Fibroblast of peridontal ligament (primary cell): ENCODE results near the gene RPS6KB2.
A peak's percentile ranks its signal among the peaks of the same experiment; 100 is the strongest.
"Not testable (repeated sequence)": the region's sequence is repeated elsewhere in the genome, so short reads cannot be mapped to it uniquely, and the experiment has no call there.

Experiments
- DNase-seq: peaks from one replicate; pipeline ENCODE4 v3.0.0-alpha.2; 2010; ENCODE audit errors: extremely low read depth

RPS6KB2 gene

DNA sequence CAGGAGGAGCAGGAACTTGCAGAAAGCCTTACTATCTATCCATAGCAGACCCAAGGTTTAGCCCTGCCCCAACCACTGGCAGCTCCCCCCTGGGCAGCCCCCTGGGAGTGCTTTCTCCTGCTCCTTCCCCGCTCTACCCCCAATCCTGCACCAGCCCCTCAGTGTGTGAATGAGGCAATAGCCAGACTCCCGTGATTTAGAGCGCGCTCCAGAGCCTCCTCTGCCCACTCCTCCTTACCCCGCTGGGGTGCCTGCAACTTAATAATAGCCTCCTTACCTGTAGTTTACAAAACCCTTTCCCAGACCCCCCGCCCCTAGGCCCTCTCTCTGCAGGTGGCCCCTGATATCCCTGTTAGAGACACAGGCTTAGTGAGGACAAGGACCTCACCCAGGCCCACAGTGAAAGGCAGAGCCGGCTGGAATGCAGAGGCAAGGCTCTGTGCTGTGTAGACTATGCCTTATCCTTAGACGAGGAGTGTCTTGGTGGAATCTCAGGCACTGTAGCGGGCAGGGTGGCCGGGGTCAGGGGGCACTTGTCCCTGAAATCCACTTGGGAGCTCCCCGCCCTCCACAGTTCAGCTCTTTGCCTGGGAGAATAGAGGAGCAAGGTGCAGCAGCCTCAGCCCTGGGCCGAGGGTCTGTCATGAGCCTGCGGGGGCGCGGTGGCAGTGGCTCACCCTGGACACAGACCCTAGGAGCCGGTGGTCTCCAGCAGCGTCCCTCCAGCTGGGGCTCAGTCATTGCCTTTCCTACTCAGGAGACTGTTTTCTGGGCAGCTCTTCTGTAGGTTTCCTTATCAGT, 17.1 kb upstream of the RPS6KB2 start:
- no peak for DNase-seq

DNA sequence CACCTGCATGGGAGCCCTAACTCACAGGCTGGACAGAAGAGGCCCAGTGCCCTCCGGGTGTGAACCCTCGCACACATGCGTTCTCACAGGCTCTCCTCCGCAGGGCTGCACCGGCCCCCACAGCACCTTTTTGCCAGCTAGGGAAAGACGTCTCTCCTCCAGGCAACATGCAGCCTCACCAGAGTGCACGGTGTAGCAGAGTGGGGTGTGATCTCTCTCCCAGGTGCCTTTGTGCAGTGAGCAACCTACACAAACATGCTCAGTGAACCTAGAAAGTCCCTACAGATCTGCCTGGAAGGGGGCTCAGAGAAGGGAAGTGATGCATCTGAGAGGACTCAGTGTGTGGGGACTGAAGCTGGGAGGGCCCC, 16.5 kb upstream of the RPS6KB2 start:
- no peak for DNase-seq

DNA sequence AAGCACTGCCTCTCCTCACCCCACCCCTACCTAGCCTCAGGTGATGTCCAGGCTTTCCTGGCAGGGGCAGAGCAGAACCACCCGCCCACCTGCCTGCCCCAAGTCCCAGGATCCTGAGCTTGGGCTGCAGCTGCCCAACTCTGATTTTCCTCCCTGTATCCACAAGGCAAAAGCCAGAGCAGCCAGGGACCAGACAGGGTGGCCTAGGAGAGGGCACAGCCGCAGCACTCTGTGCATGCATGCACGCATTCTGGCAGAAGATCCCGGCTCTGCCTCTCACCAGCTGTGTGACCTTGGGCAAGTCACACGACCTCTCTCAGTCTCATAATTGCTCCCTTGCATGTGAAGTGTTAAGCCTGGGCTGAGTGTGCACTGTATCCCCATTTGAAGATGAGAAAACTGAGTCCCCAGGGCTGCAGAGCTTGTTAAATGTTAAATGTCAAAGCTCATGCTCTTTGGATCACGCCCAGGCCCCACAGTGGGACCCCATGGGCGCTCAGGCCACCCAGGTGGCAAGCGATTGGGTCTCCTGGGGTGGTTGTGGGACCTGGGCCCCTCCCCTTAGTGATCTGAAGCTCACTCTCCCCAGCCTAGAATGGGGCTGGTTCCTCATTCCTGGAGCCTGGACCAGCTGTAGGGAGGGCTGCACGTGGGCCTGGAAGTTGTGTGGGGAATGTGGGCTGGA, 15.7 kb upstream of the RPS6KB2 start:
- no peak for DNase-seq

DNA sequence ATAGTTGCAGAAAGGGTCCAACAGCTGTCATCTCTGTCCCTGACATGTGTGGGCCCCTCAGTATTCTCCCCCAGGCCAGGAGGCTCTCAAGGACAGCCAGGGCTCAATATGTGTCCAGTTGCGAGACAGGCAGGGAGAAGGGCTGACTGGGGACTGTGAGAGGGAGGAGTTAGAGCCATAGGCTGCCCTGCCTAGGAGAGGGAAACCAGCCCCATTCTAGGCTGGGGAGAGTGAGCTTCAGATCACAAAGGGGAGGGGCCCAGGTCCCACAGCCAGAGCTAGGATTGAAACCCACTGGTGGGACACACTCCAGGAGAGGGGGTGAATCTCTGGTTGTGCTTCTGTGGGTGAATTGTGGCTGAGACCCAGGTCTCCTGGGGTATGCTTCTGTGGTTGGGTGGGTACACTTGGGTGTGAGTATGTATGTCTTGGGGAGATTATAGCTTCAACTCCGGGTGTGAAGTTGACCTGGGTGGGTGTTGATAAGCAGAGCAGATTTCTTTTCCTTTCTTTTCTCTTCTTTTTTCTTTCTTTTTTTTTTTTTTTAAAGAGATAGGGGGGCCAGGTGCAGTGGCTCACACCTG, 14.9 kb upstream of the RPS6KB2 start:
- DNase-seq: no peak

DNA sequence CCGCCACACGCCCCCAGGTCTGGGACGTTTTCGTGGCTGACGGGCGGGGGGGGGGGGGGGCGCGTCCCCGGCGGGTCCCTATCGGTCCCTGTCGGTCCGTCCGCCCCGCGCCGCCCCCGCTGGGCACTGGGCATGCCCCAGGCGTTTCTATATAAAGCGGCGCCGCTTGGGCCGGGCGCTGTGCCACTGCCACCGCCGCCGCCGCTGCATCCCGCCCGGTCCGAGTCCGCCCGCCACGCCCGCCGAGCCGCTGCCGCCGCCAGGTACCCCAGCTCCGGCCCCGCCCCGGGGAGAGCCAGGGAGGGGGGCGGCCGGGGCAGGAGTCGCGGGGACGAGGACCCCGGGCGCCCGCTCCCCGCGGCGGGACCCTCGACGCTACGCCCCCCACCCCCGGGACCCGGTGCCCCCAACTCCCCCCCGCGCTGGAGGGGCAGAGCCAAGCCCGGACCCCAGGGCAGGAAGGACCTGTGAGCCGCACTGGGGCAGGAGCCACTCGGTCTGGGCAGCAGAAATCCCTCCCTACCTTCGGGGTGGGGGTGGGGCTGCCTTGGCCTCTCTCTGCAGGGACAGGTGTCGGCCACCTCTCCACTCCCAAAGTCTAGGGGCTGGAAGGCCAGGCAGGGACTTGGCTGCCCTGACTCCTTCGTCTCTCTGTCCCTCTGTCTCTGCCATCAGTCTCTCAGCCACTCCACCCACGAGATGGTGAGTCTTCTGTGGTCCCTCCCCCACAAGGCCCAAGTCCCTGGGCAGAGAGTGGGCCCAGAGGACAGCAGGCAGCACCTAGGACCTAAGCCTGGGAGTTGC, 12.6 kb upstream of the RPS6KB2 start, which contains the start of gene CARNS1:
Gene CARNS1 (plus strand): TSS at position 178 of the 804 bp plus-strand sequence. CDS start 522 bp downstream, at position 700.
- DNase-seq: no peak

DNA sequence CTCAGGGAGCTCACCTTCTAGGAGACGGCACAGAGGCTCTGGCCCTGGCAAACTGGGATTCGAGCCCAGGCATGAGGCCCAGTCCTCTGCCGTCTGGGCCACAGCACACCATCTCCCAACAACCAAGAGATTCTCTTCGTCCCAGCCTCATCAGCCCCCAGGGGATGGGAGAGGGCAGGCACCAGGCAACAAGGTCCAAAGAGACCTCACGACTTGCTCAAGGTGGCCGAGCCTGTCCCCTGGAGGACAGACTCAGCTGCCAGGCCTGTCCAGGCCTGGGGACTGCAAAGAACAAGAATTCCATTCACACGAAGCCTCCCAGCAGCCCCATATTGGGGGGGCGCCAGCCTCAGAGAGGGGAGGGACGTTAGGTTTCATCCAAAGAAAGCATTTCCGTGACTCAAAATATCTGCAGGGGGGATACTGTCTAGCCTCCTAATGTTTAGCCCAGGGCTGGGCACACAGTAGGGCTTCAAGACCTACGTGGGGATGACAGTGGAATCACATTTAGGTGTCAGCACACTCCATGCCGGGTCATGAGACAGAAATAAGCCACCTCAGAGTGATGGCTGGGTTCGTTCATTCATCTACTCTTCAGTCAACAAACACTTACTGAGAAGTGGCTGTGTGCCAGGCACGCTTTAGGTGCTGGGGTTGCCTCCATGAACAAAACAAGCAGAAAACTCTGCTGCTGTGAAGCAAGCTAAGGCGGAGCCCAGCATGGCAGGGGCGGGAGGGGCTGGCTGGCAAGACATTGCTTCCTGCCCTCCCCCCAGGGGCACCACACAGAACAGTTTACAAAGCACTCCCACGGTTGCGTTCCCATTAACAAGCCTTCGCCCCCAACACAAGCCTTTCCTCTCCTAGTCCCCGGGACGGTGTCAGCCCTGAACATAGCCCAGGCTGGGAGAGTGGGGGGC, 11.6 kb upstream of the RPS6KB2 start:
- DNase-seq: peak; percentile 20

DNA sequence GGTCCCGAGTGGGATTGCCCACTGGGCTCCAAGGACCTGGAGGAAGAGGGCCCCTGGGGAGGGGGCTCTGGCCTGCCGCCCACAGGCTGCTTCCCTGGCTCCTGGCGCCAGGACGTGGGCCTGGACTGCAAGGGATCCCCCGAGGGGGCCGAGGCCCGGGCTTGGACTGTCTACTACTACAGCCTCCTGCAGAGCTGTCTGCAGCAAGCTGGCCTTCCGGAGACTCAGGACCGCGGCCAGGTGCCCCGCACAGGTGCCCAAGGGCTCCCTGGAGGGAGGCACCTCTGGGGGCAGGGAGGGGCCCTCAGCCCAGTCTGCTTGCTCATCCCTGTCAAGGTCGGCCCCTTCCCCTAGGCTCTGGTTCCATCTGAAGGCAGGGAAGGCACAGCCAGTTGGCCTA, 10.9 kb upstream of the RPS6KB2 start:
- DNase-seq: no peak

DNA sequence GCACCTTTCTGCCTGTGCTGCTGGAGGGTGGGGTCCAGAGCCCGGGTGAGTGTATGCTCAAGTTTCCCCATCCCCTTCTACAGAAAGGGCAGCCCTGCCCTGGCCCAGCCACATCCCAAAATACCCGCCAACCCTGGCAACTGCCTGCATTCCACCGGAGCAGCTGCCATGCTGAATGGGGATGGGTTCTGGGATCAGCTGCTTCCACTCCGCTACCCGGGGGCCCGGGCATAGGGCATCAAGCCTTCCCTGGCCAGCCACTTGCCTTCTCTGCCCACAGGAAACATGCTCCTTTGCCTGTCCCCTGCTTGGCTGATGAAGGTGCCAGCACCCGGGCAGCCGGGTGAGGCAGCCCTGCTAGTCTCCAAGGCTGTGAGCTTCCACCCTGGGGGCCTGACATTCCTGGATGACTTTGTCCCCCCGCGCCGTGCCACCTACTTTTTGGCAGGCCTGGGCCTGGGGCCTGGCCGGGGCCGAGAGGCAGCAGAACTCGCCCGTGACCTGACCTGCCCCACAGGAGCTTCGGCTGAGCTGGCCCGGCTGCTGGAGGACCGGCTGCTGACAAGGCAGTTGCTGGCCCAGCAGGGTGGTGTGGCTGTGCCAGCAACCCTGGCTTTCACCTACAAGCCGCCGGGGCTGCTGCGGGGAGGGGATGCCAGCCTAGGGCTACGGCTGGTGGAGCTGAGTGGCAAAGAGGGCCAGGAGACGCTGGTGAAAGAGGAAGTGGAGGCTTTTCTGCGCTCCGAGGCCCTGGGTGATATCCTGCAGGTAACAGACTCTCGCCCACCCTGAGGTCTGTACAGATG, 9.6 kb upstream of the RPS6KB2 start:
- no peak for DNase-seq

DNA sequence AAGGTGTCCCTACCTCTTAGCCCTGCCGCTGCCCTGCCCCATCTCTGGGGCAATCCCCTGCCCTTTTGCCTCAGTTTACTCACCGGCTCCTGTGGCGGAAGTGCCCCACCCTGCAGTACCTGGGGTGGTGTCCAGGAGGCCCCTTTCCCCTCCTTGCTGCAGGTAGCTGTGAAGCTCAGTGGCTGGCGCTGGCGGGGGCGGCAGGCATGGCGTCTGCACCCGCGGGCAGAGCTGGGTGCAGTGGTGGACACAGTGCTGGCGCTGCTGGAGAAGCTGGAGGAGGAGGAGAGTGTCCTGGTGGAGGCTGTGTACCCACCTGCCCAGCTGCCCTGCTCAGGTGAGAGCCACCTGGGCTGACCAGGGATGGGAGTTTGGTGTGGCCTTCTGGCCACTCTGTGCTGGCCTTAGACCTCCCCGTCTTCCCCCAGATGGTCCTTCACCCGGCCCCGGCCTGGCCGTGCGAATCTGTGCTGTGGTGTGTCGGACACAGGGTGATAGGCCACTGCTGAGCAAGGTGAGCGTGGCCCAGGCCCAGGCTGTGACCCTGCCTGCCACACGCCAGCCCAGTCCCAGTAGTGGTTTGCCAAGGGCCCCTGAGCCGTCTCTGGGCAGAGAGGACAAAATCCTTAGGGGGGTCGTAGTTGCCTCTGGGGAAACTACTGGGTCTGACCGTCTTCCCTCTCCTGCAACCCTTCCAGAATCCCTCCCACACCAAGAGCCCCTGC, 8.8 kb upstream of the RPS6KB2 start:
- DNase-seq: no peak

DNA sequence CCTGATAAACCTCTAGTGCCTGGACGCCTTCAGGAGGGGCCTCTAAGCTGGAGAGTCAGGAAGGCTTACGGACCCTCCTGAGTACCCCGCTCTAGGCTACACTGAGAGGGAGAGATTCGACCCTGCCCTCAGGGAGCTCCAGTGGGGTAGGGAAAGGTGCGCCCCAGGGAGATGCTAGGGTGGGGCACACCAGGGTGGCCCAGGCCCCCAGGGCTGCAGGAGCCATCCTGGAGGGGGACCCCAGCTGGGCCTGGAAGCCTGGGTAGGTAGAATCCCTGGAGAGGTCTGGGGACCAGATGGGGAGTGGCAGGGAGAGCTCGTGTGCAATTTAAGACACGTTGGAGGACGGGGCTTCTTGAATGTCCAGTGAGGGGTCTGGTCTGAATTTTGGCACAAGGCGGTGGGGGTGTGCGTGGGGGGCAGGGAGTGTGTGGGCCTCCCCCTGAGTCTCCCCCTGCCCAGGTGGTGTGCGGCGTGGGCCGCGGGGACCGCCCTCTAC, 8.1 kb upstream of the RPS6KB2 start:
- DNase-seq: no peak

DNA sequence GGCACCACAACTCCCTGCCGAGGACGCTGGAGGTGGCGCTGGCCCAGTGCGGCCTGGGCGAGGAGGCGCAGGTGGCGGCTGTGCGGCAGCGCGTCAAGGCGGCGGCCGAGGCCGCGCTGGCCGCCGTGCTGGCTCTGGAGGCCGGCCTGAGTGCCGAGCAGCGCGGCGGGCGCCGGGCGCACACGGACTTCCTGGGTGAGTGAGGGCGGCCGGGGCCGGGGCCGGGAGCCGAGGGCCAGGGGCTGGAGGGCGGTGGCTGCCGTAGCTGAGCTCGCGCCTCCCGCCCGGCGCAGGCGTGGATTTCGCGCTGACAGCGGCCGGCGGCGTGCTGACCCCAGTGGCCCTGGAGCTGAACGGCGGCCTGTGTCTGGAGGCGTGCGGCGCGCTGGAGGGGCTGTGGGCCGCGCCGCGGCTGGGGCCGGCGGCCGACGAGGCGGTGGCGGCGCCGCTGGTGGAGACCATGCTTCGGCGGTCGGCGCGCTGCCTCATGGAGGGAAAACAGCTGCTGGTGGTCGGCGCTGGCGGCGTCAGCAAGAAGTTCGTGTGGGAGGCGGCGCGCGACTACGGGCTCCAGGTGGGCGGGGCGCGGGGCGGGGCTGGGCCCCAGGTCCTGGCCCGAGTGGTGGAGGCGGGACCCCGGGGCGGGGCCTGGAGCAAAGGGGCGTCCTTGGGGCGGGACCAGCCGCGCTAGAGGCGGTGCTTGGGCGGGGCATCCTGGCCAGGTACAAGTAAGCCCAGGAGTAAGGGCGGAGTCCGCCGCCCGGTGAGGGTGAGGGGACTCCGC, 7.5 kb upstream of the RPS6KB2 start:
- DNase-seq: peak; percentile 67

DNA sequence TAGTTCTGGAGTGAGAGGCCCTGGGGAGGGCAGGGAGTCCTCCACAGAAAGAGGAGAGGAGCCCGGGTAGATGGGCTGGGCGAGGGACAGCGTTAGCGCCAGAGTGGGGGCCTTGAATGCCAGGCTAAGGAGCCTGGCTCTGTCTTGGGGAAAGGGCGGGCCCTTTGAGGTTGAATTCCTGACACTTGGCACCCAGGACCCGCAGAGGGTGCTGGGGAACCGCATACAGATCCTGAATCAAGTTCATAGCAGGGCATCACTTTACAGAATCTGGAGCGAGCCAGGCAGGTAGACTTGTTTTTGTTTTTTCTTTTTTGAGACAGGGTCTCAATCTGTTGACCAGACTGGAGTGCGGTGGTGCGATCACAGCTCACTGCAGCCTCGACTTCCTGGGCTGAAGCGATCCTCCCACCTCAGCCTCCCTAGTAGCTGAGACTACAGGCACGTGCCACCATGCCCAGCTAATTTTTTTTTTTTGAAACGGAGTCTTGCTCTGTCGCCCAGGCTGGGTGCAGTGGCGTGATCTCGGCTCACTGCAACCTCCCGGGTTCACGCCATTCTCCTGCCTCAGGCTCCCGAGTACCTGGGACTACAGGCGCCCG, 6.8 kb upstream of the RPS6KB2 start:
- no peak for DNase-seq

DNA sequence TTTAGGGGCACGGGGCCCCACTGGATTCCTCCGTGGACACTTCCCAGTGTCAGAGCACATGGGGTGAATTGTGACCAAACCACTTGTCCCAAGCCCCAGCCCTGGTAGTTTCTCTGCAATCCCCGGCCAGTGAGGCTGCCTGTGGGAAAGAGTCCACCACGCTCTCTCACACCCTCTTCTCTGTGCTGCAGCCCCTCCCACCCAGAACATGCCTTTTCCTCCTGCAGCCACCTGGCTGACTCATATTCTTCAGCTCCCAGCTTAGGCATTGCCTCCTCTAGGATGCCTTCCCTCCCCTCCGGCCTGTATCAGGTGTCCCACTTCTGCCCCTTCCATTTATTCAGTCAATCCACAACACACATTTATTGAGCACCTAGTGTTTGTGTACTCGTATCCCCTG, 5.4 kb upstream of the RPS6KB2 start:
- no peak for DNase-seq

DNA sequence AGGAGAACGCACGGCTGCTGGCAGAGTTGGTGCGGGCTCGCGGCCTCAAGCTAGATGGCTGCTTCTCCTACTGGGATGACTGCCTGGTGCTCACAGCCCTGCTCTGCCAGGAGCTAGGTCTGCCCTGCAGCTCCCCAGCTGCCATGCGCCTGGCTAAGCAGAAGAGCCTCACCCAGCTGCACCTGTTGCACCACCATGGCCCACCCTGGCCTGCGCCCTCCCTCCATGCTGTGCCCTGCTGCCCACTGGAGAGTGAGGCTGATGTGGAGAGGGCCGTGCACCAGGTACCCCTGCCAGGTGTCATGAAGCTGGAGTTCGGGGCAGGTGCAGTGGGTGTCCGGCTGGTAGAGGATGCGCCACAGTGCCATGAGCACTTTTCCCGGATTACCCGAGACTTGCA, 4.8 kb upstream of the RPS6KB2 start:
- DNase-seq: no peak

DNA sequence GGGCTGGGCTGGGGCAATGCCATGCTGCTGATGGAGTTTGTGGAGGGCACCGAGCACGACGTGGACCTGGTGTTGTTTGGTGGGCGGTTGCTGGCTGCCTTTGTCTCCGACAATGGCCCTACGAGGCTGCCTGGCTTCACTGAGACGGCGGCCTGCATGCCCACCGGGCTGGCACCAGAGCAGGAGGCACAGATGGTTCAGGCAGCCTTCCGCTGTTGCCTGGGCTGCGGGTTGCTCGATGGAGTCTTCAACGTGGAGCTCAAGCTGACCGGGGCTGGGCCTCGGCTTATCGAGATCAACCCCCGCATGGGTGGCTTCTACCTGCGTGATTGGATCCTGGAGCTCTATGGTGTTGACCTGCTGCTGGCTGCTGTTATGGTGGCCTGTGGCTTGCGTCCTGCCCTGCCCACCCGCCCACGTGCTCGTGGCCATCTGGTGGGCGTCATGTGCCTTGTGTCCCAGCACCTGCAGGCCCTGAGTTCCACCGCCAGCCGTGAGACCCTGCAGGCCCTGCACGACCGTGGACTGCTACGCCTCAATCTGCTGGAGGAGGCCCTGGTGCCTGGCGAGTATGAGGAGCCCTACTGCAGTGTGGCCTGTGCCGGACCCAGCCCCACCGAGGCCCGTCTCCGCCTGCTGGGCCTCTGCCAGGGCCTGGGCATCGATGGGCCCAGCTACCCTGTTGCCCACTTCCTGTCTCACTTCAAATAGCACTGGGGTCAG, 4.2 kb upstream of the RPS6KB2 start:
- no peak for DNase-seq

DNA sequence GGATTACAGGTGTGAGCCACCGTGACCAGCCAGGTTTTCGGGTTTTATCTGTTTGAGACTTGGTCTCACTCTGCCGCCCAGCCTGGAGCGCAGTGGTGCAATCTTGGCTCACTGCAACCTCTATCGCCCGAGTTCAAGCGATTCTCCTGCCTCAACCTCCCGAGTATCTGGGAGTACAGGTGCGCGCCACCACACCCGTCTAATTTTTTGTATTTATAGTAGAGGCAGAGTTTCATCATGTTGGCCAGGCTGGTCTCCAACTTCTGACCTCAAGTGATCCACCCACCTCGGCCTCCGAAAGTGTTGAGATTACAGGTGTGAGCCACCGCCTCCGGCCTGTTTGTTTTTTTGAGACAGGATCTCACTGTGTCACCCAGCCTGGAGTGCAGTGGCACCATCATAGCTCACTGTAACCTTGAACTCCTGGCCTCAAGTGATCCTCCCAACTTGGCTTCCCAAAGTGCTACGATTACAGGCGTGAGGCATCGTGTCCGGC, 882 bp upstream of the RPS6KB2 start:
- not testable (repeated sequence) for DNase-seq

DNA sequence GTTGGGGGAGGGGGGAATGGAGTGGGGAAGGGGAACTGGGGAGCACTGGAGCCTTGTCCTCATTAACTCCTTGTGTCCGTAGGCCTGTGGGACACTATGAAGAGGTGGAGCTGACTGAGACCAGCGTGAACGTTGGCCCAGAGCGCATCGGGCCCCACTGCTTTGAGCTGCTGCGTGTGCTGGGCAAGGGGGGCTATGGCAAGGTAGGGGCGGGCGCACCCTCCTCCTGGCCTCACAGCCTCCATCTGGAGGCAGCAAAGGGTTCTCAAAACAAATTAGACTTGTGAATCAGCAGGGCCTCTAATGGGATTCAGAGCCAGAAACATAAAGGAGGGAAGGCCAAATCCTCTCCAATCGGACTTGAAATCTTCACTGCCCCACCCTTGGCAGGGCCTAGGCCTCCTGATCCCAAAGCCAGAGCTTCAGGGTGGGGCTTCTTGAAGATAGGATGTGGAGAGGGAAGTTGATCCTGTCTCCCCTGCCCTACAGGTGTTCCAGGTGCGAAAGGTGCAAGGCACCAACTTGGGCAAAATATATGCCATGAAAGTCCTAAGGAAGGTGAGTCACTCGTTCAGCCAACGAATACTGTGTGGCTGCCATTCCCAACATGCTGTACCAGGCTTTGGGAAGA, 859 bp downstream of the RPS6KB2 start:
- peak; percentile 10 for DNase-seq
